SK-N-SH treated with all-trans-retinoic acid at 6 μM for 48 hours (cell line): ENCODE measurements around the gene ZNF264.

Experiments used
- BACH2 ChIP-seq: fragments of 250-450 bp; sonication (Bioruptor Pico); IDR thresholded peaks from 2 replicates; pipeline ENCODE4 v1.9.0; 2021; ENCODE audit warnings: mild to moderate bottlenecking, borderline replicate concordance
- CREB5 ChIP-seq: fragments of 250-450 bp; sonication (Bioruptor Pico); IDR thresholded peaks from 2 replicates; pipeline ENCODE4 v1.5.1; 2020; ENCODE audit warnings: low read depth, mild to moderate bottlenecking, moderate library complexity
- CSDC2 ChIP-seq: fragments of 250-450 bp; sonication (Bioruptor Pico); IDR thresholded peaks from 2 replicates; pipeline ENCODE4 v1.5.0; 2020; ENCODE audit warnings: mild to moderate bottlenecking, moderate library complexity
- ISL1 ChIP-seq: fragments of 250-450 bp; sonication (Bioruptor Pico); IDR thresholded peaks from 2 replicates; pipeline ENCODE4 v2.1.2; 2022; ENCODE audit warnings: mild to moderate bottlenecking, moderate library complexity
- PATZ1 ChIP-seq: fragments of 250-450 bp; sonication (Bioruptor Pico); IDR thresholded peaks from 2 replicates; pipeline ENCODE4 v1.8.0; 2020; ENCODE audit warnings: mild to moderate bottlenecking, moderate library complexity, borderline replicate concordance
- POU6F1 ChIP-seq: fragments of 250-450 bp; sonication (Bioruptor Pico); IDR thresholded peaks from 2 replicates; pipeline ENCODE4 v1.8.0; 2021; ENCODE audit warnings: low read depth, mild to moderate bottlenecking, moderate library complexity, borderline replicate concordance
- RARB ChIP-seq: fragments of 250-450 bp; sonication (Bioruptor Pico); IDR thresholded peaks from 2 replicates; pipeline ENCODE4 v1.8.0; 2021; ENCODE audit warnings: mild to moderate bottlenecking, moderate library complexity
- SNAI2 ChIP-seq: fragments of 250-450 bp; sonication (Bioruptor Pico); IDR thresholded peaks from 2 replicates; pipeline ENCODE4 v1.5.0; 2020; ENCODE audit warnings: mild to moderate bottlenecking, moderate library complexity
- TCF4 ChIP-seq: fragments of 250-450 bp; sonication (Bioruptor Pico); IDR thresholded peaks from 2 replicates; pipeline ENCODE4 v1.8.0; 2021; ENCODE audit warnings: mild to moderate bottlenecking, moderate library complexity, borderline replicate concordance
- ZFP3 ChIP-seq: fragments of 250-450 bp; sonication (Bioruptor Pico); IDR thresholded peaks from 2 replicates; pipeline ENCODE4 v1.5.0; 2020; ENCODE audit warnings: mild to moderate bottlenecking, moderate library complexity
- ZFP30 ChIP-seq: fragments of 450-650 bp; formaldehyde crosslinking; IDR thresholded peaks from 2 replicates; pipeline ENCODE4 v1.5.0; 2022; ENCODE audit warnings: mild to moderate bottlenecking, moderate library complexity
- ZNF70 ChIP-seq: fragments of 450-650 bp; formaldehyde crosslinking; IDR thresholded peaks from 2 replicates; pipeline ENCODE4 v1.5.0; 2020; ENCODE audit warnings: mild to moderate bottlenecking, moderate library complexity

DNA sequence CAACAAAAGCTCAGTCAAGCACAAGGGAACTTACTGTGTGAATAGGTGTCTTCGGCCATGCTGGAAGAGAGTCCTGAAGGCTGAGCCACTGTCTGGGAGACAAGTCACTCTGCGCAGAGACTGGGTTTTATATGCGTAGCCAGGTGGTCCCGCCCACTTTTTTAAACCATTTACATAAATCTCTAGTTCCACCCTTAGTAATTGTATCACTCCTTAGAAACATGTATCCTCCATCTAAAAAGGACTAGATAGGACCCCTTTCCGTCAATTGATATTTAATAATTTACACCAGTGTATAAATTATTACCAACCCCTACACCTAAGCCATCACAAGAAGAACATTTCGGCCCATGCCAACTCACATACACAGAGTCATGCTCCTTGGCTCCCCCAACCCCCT lies 23.9 kb upstream of the ZNF264 start, which contains the start of gene DUXA:
- no peak for TF ChIP-seq ZFP3
- no peak for TF ChIP-seq PATZ1 (CRISPR knock-in tag)
- TF ChIP-seq ISL1 (CRISPR knock-in tag) = no peak
- TF ChIP-seq CSDC2 (CRISPR knock-in tag) = no peak
- no peak for TF ChIP-seq TCF4 (CRISPR knock-in tag)
- TF ChIP-seq POU6F1 (CRISPR knock-in tag) = no peak
- no peak for TF ChIP-seq BACH2 (CRISPR knock-in tag)
- TF ChIP-seq CREB5 (CRISPR knock-in tag) = no peak
- TF ChIP-seq RARB (CRISPR knock-in tag) = no peak
- no peak for TF ChIP-seq ZNF70 (CRISPR knock-in tag)
- no peak for TF ChIP-seq SNAI2 (CRISPR knock-in tag)
- TF ChIP-seq ZFP30 (CRISPR knock-in tag) = no peak
